ENCODE results near the gene CHST5. TPM values are rescaled to one million over a fixed set of nuclear protein-coding genes. Genes with fewer than 3 reads are reported as not detected.

CHST5 gene
- total RNA-seq, 1 experiment from 2014 or later, result 0.54 TPM

- ChIA-PET POLR2A (ENCODE audit: low non-redundant PET) (no interaction called here), CTCF (no interaction called here)
- DNase-seq (ENCODE audit: low spot score), result no peak
- no peaks in the 10 kb centered on the region for H3K9me3 ChIP-seq (ENCODE audit: low read depth, low read length, poor library complexity, severe bottlenecking)
- intact Hi-C loops (cut with micrococcal nuclease; ENCODE audit: unreplicated experiment), result no loop called here
- no TSS peak for BruUV-seq (replicated peaks)
- no peaks in the 10 kb centered on the region for H3K27me3 ChIP-seq (replicated peaks; ENCODE audit: insufficient read depth, low read depth, low read length, poor library complexity)
- H3K36me3 ChIP-seq (ENCODE audit: insufficient read depth, low read length, poor library complexity, severe bottlenecking), result no peaks in the 10 kb centered on the region
- H3K27ac ChIP-seq (ENCODE audit: low read depth, low read length, poor library complexity, severe bottlenecking), result no peak overlapping the region
- no peaks in the 10 kb centered on the region for H3K4me1 ChIP-seq (ENCODE audit: insufficient read depth, low read length, poor library complexity, severe bottlenecking)
- H3K4me3 ChIP-seq (ENCODE audit: low read depth, low read length, poor library complexity, severe bottlenecking), result no peak overlapping the region
- TF ChIP-seq EZH2 (IDR thresholded peaks at IDR 0.05; ENCODE audit: borderline replicate concordance, low read depth, low read length, poor library complexity, severe bottlenecking), result no peak
- TF ChIP-seq CTCF (conservative IDR thresholded peaks at IDR 0.05; ENCODE audit: low read depth, low read length), result no peak
These were observed 52.7 kb downstream of the CHST5 start for GRCh38 chr16:75483222-75483621.

- no peaks in the 10 kb centered on the region for H3K36me3 ChIP-seq (ENCODE audit: insufficient read depth, low read length, poor library complexity, severe bottlenecking)
- no peak for DNase-seq (ENCODE audit: low spot score)
- H3K27ac ChIP-seq (ENCODE audit: low read depth, low read length, poor library complexity, severe bottlenecking), result no peak overlapping the region
- no TSS peak for BruUV-seq (replicated peaks)
- H3K4me1 ChIP-seq (ENCODE audit: insufficient read depth, low read length, poor library complexity, severe bottlenecking), result no peaks in the 10 kb centered on the region
- intact Hi-C loops (cut with micrococcal nuclease; ENCODE audit: unreplicated experiment), result no loop called here
- TF ChIP-seq EZH2 (IDR thresholded peaks at IDR 0.05; ENCODE audit: borderline replicate concordance, low read depth, low read length, poor library complexity, severe bottlenecking), result no peak
- H3K4me3 ChIP-seq (ENCODE audit: low read depth, low read length, poor library complexity, severe bottlenecking), result no peak overlapping the region
- H3K27me3 ChIP-seq (replicated peaks; ENCODE audit: insufficient read depth, low read depth, low read length, poor library complexity), result no peaks in the 10 kb centered on the region
- CTCF ChIA-PET, result interaction anchor here (0.5 kb wide), 1 partner anchor 30 kb away, joined by 6 read pairs; no protein-coding TSS in a partner anchor
- POLR2A ChIA-PET (ENCODE audit: low non-redundant PET), result no interaction called here
- H3K9me3 ChIP-seq (ENCODE audit: low read depth, low read length, poor library complexity, severe bottlenecking), result no peaks in the 10 kb centered on the region
These were observed 53.3 kb downstream of the CHST5 start for GRCh38 chr16:75482434-75483205.

- no peak overlapping the region for H3K4me3 ChIP-seq (ENCODE audit: low read depth, low read length, poor library complexity, severe bottlenecking)
- intact Hi-C loops (cut with micrococcal nuclease; ENCODE audit: unreplicated experiment), result no loop called here
- DNase-seq (ENCODE audit: low spot score), result no peak
- BruUV-seq (replicated peaks), result no TSS peak
- no peaks in the 10 kb centered on the region for H3K27me3 ChIP-seq (replicated peaks; ENCODE audit: insufficient read depth, low read depth, low read length, poor library complexity)
- TF ChIP-seq CTCF (conservative IDR thresholded peaks at IDR 0.05; ENCODE audit: low read depth, low read length), result no peak
- TF ChIP-seq EZH2 (IDR thresholded peaks at IDR 0.05; ENCODE audit: borderline replicate concordance, low read depth, low read length, poor library complexity, severe bottlenecking), result no peak
- no peak overlapping the region for H3K27ac ChIP-seq (ENCODE audit: low read depth, low read length, poor library complexity, severe bottlenecking)
- H3K4me1 ChIP-seq (ENCODE audit: insufficient read depth, low read length, poor library complexity, severe bottlenecking), result no peaks in the 10 kb centered on the region
- POLR2A ChIA-PET (ENCODE audit: low non-redundant PET), result no interaction called here
- CTCF ChIA-PET, result interaction anchor here (0.6 kb wide), 1 partner anchor 36 kb away, joined by 6 read pairs; no protein-coding TSS in a partner anchor
- no peaks in the 10 kb centered on the region for H3K9me3 ChIP-seq (ENCODE audit: low read depth, low read length, poor library complexity, severe bottlenecking)
- H3K36me3 ChIP-seq (ENCODE audit: insufficient read depth, low read length, poor library complexity, severe bottlenecking), result no peaks in the 10 kb centered on the region
These were observed 54.4 kb downstream of the CHST5 start for GRCh38 chr16:75481475-75481874.
